Measurements from ENCODE around the gene NETO2.

GRCh38 chr16:47054306-47054705, 89.4 kb downstream of the NETO2 start:
- TF ChIP-seq EZH2phosphoT487 (IDR thresholded peaks at IDR 0.05; ENCODE audit: borderline replicate concordance) (no peak), YY1 (IDR thresholded peaks at IDR 0.05; ENCODE audit: extremely low read depth, insufficient replicate concordance, low read depth, low read length) (no peak), RAD21 (IDR thresholded peaks at IDR 0.05; ENCODE audit: low read depth) (no peak), SRF (IDR thresholded peaks at IDR 0.05; ENCODE audit: low read depth) (no peak), SP1 (IDR thresholded peaks at IDR 0.05; ENCODE audit: low read depth) (no peak), FOSL1 (IDR thresholded peaks at IDR 0.05; ENCODE audit: low read depth) (no peak), POLR2A (IDR thresholded peaks at IDR 0.05; ENCODE audit: borderline replicate concordance, extremely low read depth, insufficient read depth, insufficient read length) (no peak), SIN3A (IDR thresholded peaks at IDR 0.05; ENCODE audit: low read depth) (no peak), TCF7L2 (IDR thresholded peaks at IDR 0.05; ENCODE audit: borderline replicate concordance, extremely low read depth, insufficient read depth, insufficient read length) (no peak), POLR2AphosphoS5 (IDR thresholded peaks at IDR 0.05; ENCODE audit: low read depth, low read length) (no peak), JUND (IDR thresholded peaks at IDR 0.05) (no peak)
- TF ChIP-seq, protein P1, sequence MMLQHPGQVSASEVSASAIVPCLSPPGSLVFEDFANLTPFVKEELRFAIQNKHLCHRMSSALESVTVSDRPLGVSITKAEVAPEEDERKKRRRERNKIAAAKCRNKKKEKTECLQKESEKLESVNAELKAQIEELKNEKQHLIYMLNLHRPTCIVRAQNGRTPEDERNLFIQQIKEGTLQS (IDR thresholded peaks at IDR 0.05) = no peak
- TF ChIP-seq, protein P2, sequence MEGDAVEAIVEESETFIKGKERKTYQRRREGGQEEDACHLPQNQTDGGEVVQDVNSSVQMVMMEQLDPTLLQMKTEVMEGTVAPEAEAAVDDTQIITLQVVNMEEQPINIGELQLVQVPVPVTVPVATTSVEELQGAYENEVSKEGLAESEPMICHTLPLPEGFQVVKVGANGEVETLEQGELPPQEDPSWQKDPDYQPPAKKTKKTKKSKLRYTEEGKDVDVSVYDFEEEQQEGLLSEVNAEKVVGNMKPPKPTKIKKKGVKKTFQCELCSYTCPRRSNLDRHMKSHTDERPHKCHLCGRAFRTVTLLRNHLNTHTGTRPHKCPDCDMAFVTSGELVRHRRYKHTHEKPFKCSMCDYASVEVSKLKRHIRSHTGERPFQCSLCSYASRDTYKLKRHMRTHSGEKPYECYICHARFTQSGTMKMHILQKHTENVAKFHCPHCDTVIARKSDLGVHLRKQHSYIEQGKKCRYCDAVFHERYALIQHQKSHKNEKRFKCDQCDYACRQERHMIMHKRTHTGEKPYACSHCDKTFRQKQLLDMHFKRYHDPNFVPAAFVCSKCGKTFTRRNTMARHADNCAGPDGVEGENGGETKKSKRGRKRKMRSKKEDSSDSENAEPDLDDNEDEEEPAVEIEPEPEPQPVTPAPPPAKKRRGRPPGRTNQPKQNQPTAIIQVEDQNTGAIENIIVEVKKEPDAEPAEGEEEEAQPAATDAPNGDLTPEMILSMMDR (IDR thresholded peaks at IDR 0.05 in 2 of 3, conservative IDR thresholded peaks at IDR 0.05 in 1 of 3; ENCODE audit: borderline replicate concordance in 1 of 3, insufficient read depth in 1 of 3, low read depth in 2 of 3, low read length in 2 of 3) = no peak
- TF ChIP-seq, protein P3, sequence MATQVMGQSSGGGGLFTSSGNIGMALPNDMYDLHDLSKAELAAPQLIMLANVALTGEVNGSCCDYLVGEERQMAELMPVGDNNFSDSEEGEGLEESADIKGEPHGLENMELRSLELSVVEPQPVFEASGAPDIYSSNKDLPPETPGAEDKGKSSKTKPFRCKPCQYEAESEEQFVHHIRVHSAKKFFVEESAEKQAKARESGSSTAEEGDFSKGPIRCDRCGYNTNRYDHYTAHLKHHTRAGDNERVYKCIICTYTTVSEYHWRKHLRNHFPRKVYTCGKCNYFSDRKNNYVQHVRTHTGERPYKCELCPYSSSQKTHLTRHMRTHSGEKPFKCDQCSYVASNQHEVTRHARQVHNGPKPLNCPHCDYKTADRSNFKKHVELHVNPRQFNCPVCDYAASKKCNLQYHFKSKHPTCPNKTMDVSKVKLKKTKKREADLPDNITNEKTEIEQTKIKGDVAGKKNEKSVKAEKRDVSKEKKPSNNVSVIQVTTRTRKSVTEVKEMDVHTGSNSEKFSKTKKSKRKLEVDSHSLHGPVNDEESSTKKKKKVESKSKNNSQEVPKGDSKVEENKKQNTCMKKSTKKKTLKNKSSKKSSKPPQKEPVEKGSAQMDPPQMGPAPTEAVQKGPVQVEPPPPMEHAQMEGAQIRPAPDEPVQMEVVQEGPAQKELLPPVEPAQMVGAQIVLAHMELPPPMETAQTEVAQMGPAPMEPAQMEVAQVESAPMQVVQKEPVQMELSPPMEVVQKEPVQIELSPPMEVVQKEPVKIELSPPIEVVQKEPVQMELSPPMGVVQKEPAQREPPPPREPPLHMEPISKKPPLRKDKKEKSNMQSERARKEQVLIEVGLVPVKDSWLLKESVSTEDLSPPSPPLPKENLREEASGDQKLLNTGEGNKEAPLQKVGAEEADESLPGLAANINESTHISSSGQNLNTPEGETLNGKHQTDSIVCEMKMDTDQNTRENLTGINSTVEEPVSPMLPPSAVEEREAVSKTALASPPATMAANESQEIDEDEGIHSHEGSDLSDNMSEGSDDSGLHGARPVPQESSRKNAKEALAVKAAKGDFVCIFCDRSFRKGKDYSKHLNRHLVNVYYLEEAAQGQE (IDR thresholded peaks at IDR 0.05; ENCODE audit: low read depth) = no peak

Measured in HCT116 (cell line).